GM18867 (cell line): Measurements from ENCODE around the gene UMPS.
A peak's percentile ranks its signal among the peaks of the same experiment; 100 is the strongest.
"Not testable (repeated sequence)": the region's sequence is repeated elsewhere in the genome, so short reads cannot be mapped to it uniquely, and the experiment has no call there.

ENCODE experiments used
- ATAC-seq: cut with Tn5 transposase; IDR thresholded peaks from one replicate; pipeline ENCODE4 v1.9.1; 2021; ENCODE audit warnings: mild to moderate bottlenecking, moderate library complexity; ENCODE audit not compliant: unreplicated experiment

The UMPS gene

DNA sequence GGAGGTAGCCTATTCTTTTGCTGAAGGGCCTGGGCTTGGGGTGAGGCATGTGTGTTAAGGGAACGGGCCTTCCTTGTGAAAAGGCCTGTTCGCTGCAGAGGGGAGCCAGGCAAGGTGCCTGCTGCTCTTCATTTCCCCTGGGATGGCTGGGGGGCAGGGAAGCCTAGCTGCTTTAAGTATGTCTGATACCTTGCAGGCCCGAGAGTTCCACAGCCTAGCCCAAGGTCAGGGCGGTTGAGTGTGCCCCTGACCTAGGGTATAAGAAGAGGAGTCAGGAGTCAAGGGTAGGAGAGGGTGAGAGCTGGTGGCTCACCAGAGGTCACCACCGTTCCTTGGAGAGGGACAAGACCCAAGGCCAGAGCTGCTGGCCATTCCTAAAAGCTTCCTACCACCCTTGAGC, 46.6 kb downstream of the UMPS start:
- no peak for ATAC-seq

DNA sequence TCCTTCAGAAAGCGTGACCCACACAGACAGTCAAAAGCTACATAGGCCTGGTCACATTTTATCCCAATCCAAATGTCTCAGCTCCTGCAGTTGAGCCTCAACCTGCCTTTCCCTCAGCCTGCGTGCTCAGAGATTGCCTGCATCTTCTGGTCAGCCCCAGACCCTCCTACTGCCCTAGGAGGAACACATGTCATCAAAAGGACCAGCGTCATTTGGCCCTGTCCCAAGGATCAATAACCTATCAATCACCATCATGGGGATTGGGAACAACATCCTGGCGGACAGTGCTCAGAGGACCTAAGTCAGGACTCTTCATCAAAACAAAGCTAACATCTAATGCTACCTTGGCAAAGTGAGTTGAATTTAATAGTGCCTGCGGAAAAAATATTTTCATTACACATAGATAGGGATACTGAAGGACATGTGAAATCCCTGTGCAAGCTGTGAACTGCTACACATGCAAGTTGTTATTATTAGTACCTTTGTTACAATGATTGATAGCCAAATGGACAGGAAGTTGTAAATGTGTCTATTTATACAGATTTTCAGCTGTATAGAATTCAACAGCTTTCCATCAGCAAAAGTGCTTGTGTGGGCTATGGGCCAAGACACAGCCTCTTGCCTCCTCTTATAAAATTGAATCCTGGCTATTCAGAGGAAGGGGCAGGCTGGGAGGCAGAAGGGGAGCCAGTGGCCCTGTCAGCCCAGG, 47.7 kb downstream of the UMPS start:
- no peak for ATAC-seq

DNA sequence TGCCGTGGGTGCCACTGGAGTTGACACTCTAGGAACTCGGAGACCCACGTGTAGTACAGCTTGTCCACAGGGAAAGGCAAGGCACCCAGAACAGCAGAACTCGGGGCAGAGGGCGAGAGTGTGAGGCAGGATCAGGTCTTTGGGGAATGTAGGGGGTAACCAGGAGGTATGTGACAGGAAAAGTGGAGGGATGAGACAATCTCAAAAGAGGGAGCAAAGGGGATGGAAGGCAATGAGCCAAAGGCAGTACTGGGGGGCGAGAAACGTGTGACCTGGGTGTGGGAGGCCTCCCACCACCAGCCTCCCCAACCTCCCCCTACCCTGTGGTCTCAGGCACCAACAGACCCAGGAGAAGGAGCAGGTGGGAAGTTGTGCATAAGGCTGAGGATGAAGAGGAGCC, 48.9 kb downstream of the UMPS start:
- ATAC-seq = no peak

DNA sequence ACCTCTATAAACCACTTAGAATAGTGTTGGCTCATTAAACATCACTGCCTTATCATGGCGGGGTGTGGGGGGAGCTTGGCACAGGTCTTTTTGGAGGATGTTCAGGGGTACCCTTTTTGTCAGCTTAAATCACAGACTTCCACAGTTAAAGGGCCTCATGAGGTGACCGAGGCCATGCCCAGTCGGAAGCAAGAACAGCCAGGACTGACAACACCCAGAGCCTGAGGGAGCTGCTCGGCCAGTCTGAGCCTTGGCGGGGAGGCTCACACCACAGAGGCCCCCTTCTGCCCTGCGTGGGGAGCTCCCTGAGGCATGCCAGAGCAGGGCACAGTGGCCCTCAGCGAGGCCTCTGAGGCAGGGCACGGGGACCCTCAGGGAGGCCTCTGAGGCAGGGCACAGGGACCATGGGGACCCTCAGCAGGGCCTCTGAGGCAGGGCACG, 49.5 kb downstream of the UMPS start:
- no peak for ATAC-seq

DNA sequence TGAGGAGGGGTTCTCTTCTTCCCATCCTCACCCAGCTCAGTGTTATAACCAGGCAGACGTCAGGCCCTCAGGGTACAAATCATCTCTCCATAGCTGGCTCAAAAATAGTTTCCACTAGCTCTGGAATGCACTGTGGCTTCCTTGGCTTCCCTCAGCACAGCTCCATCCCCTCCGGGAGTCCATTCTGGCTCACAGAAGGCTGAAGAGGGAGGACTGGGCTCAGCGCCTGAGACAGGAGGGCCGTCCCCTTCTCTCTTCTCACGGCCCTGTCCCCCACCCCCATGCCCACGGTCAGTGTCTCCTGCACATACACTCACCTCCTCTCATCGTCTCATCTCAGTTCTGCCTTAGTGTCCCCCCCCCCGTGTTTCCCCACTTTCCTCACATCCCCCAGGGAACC, 50.1 kb downstream of the UMPS start:
- ATAC-seq = no peak

DNA sequence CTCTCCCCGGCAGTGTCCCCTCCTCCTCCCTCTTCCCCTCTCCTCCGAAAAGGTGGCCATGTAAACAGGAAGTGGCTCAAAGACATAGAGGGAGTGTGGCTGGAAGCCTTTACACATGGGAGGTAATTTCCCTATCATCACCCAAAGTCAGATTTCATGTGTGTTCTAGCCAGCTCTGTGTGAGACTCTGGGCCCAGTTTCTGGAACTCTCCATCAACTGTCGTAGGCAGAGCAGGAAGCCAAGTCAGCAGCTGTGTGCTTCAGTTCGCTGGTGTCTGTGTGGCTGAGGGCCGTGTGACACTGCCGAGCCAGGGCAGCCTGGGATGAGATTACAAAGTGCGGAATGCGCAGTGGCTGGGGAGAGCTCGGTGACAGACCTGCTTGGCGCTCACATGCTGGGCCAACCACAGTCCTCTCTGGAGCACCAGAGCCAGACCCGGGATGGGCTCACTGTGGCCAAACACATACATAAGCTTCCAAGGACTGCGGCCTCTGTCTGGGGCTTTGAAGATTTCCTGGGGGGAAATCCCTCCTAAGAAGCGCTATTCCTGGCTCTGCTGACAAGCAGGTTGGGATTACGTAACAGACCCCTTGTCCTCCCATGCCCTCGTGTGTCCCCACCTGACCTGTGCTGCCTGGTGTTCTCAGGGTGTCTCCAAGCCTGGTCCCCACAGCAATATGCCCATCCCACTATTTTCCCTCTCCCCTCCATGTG, 50.7 kb downstream of the UMPS start:
- no peak for ATAC-seq

DNA sequence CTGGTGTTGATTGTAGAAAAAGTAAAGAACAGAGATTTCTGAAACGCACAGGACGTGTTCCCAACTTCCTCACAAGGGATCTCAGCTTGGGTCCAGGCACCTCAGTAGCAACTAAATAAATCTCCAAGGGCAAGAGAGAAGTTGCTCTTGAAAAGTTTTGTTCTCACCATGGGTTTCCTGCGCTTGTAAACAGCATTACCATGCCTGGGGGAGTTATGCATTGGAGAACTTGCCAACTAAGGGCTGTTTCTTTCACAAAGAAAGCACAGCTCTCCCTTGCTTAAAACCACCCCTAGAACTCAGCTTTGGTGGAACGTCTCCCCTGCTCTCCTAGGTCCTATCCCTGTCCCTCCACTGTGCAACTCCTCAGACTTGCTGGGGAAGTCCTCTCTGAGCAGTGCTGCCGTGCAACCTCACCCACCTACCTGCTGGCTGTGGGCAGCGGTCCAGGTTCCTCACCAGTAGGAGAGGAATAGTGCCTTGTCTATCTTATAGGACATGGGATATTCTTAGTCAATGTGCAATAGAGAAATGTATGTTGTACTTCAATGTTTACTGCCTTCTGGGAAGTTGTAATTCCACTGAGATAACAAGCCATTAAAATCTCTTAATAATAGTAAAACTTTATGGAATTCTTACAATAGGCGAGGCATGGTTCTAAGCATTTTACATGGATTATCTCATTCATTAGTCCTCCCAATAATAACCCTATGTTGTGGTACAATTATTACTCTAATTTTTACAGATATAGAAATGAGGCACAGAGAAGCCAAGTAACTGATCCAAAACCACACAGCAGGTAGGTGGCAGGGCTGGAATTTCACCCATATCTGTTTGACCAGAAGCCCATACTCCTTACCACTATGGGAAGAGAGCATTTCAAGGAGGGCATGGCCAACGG, 51.5 kb downstream of the UMPS start:
- ATAC-seq = no peak

DNA sequence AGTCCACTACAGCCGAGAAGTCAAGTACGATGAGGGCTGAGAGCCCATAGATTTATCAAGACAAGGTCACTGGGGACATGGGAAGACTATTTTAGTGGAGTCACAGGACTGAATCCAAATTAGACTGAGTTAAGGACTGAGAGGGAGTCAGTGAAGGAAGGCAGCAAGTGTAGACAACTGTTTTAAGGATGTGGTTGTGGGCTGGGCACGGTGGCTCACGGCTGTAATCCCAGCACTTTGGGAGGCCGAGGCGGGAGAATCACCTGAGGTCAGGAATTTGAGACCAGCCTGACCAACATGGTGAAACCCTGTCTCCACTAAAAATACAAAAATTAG, 52.1 kb downstream of the UMPS start:
- not testable (repeated sequence) for ATAC-seq

DNA sequence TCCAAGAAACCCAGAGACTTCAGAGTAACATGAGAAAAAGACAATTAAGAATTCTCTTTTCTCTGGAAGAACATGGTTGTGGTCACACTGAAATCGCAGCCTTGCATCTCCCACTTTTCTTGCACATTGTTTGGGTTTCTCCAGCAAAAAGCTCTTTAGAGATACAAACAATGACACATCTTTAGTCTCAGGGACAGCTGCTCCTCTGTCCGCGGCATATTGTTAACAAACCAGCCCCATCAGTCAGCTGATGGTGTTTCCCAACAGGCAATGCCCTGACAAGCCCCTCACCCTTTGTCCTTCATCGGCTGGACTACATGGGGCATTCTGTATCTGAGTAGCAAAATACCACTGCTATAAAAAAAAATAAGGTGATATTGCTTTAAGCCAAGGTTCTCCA, 53.4 kb downstream of the UMPS start:
- ATAC-seq = no peak

DNA sequence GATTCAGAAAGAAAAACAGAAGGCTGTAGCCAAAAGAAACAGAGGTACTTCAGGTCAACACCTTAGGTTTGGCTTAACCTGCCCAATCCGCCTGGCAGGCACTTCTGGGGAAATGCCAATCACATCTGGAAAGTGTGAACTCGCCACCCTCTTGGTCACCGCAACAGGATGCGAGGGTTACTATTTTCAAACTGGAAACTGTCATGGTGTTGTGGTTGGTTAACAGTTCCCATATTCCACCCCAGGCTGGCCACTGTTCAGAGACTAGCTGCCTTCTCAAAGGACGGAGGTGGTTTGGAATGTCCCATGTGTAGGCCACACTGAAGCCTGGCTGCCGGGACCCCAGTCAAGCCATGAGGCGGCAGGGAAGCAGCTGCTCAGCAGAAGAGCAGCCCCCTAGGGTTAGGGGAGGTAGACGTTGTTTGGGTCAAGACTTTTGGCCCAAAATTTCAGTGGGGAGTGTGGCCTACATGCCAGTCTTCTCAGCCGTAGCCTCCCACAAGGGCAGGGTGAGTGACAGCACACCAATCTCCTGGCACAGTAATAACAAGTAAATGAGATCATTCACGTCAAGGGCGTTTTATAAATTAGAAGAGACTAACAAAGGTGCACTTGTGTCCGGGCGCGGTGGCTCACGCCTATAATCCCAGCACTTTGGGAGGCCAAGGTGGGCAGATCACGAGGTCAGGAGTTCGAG, 54.6 kb downstream of the UMPS start:
- ATAC-seq = peak; percentile 64

DNA sequence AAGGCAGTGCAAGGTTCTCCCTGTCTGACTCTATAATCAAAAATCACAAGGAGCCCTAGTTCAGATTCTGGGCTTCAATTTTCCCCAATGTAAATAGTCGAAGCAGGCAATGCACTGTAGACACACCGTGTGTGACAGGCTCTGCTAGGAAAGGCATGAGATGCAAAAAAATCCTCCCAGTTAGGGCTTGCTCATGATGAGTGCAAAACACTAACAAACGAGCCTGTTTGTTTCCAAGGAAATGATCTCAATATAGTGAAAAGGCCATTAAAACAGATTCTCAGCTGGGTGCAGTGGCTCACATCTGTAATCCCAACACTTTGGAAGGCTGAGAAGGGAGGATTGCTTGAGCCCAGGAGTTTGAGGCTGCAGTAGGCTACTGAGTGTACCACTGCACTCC, 55.7 kb downstream of the UMPS start:
- ATAC-seq = no peak

DNA sequence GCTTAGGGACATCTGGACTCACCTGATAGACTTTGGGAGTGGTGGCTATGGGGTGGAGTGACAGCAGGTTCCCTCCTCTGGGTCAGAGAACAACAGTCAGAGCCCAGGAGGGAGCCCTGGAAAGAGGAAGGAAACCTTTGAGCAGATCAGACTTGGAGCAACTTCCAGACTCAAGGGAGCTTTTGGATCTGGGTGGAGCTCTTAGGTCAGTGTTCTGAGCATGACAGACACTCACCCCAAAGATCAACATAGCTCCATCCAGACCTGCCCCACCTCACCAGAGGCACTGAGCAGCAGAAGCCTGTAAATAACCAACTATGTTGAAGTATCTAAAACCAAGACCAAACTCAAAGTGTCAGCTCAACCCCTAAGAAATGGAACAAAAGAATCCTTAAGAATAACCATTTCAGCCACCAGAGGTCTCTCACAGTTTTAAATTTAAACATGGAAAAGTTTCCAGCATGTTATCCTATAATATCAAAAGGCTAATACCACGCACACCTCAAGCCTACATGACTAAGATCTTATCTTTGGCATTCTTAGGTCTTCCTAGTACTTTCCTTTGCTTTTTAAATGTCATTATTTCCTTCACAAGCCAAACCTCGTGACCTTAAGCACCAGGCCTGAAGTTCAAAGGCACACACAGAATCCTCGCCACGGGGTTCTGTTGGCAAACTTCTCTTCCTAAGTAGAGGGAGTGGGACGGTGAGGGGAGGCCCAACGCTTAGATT, 56.4 kb downstream of the UMPS start:
- no peak for ATAC-seq

DNA sequence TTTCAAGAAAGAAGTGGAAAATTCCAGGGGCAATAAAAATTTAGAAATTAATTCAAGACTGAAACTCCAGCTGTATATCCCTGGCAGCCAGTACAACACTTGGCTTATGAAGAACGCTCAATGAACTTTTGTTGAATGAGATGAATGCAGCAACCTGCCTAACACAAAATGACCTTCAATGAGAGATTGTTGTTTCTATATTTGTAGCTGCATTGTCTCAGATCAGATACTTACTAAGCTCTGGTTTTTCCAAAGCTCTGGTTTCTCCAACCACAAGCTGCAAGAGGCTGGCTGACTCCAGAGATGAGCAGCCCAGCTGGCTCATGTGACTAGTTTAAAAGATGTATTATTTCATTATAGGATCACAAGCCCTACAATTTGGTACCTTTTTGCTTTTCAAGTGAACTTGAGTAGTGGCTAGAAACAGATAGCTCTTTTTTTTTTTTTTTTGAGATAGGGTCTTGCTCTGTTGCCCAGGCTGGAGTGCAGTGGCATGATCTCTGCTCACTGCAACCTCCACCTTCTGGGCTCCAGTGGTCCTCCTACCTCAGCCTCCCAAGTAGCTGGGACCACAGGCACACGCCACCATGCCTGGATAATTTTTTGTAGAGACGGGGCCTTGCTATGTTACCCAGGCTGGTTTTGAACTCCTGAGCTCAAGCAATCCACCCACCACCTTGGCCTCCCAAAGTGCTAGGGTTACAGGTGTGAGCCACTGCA, 57.4 kb downstream of the UMPS start:
- no peak for ATAC-seq

DNA sequence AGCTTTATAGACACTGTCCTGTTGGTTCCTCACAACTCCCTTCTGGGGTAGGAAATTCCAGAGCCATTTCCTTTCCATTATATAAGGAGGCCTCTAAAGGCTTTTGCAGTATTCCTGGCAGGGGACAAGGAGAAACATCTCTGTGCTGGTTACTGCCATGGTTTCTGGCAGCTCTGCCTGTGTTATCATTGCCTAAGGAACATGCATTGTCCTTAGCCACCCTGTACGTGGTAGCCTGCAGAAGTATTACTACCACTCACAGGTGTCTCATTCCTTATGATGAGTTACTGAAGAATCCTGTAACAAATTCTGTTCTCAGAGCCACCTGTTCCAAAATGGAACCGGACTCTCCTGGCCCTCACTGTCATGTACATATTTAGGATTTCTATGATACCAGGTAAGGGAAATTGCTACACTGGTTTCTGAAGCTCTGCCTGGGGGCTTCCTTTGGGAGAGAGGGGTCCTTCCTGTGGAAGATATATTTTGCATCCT, 58.0 kb downstream of the UMPS start:
- ATAC-seq = no peak

DNA sequence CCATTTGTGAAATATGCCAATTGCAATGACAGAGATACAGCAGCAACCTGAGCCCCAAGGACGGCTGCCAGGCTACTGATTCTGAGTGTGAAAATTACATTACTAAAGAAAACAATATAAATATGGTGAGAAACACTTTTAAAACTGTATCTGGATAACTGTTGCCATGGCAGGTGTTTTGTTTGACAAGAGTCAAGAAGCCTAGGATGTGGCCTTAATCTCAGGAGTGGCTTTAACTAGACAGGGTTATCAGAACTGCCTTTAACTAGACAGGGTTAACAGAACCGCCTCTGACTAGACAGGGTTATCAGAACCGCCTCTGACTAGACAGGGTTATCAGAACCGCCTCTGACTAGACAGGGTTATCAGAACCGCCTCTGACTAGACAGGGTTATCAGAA, 58.9 kb downstream of the UMPS start:
- ATAC-seq = not testable (repeated sequence)

DNA sequence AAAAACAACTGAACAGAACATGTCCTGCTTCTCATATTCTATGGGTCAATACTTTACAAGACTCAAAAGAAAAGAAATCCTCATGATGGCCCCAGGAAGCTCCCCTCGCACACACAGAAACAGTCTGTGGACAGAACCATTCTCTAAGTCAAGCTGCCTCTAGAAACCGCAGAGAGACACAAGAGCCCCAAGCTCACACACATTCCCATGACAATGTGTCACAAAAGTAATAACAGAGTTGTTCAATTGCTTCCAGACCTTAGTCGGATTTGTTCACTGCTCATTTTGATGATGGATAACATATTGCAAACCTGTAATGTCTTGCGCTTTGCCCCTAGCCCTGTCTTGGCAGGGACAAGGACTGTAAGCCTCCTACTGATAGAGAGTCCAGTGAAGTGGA, 60.9 kb downstream of the UMPS start:
- ATAC-seq = no peak

DNA sequence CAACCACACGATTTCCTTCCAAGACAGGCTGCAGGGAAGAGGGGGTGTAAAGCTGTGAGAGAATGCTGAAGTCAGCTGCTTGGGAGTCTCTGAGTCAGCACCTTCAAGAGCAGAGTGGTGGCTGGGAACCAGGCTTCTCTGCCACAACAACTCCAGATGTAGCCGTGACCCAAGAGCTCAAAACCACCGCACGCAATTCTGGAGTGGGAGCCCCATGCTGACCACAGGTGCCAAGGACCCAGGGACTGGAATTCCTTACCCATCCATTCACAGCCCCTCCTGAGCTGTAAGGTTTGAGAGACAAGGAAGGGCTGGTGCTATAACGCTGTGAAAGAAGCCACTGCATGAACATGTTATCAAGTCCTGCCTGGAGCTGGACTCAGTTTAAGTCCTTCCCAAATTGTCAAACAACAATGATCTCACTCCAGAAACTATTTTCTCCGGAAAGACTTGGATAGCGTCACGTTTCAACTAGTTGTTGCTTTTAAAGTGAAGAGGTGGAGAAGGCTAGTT, 61.4 kb downstream of the UMPS start:
- ATAC-seq = no peak

DNA sequence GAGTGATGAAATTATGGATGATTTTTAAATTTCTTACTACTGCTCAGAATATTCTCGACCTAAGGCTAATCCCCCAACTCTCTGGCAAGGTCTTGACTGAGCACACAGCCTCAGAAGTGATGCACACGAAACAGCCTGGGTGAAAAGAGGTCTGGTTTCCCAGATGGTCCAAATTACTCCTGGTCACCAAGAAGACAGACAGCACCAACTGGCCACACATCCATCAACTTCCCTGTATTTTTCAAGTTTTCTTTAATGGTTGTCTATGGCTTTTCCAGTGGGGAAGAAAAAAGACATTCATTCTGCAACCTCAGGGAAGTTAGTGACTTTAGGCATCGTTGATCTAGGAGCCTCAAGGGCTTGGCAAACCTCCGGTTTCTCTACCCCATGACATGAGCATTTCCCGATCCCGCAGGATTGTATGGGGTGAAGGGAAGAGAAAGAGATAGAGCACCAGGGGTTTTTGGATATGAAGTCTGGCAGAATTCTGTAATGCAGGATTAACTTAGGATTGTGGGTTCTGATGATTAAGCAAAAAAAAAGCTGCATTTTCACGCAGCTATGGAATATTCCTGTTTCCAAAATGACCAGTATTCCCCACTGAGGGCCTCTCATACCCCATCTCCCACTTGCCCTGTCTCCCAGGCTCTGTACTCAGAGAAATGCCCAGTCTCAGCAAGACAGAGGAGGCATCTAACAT, 62.2 kb downstream of the UMPS start:
- ATAC-seq = no peak
